Choroid plexus epithelial cell (primary cell): ENCODE measurements around the gene FAXDC2.

Source experiments
- DNase-seq: peaks from one replicate; pipeline ENCODE4 v3.0.0-alpha.2; 2010; ENCODE audit warnings: low read depth
- H3K4me3 ChIP-seq: 2 replicates; pipeline ENCODE4 v1.5.1; 2011; ENCODE audit warnings: low read depth, mild to moderate bottlenecking, control low read depth, low read length, moderate library complexity
- TF ChIP-seq, protein P1 (sequence below): conservative IDR thresholded peaks from 2 replicates; pipeline ENCODE4 v1.5.1; 2011; ENCODE audit warnings: low read depth, mild to moderate bottlenecking, control low read depth, inconsistent platforms, low read length, moderate library complexity

FAXDC2 gene, protein sequence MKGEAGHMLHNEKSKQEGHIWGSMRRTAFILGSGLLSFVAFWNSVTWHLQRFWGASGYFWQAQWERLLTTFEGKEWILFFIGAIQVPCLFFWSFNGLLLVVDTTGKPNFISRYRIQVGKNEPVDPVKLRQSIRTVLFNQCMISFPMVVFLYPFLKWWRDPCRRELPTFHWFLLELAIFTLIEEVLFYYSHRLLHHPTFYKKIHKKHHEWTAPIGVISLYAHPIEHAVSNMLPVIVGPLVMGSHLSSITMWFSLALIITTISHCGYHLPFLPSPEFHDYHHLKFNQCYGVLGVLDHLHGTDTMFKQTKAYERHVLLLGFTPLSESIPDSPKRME

DNA sequence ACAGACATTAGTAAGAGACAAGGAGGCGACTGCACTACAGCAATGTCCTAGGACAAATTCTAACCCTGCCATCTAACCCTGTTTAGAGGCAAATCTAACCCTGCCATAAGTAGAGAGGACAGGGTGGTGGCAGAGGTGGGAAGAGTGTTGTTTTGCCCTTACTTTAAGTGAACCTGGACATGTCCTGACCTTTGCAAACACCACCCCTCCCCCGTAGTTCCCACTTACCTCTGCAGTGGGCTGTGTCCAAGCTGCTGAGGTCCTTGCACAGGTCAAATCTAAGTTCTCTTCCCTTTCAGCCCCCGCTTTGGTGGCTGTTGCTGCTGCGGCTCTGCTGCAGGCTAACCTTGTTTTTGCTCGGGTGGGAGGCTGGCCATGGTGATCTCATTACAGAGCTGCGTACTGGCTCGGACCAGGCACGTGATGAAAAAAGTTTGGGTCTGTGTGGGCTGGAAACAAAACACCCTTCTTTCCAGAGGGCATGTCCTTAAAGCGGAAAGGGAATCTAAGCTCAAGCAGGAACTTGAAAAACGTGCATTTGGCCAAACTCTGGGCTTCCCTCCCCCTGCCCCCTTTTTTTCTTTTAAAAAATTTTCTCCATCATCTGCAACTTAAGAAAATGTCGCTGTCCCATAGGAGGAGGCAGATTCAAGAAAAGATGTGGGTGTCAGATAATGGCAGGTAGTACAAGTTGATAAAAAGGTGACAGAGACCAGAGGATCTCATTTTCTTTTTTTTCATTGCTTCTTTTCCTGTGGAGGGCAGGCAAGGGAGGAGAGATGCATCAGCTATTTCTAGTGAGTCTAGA, at the start of gene FAXDC2:
Gene FAXDC2, minus strand, starts transcription at position 349 of the 808 bp plus-strand sequence. CDS start 12,425 bp downstream, outside the sequence.
- H3K4me3 ChIP-seq = peak within 1 kb of the TSS; percentile 90
- DNase-seq = peak; percentile 92
- TF ChIP-seq, protein P1, sequence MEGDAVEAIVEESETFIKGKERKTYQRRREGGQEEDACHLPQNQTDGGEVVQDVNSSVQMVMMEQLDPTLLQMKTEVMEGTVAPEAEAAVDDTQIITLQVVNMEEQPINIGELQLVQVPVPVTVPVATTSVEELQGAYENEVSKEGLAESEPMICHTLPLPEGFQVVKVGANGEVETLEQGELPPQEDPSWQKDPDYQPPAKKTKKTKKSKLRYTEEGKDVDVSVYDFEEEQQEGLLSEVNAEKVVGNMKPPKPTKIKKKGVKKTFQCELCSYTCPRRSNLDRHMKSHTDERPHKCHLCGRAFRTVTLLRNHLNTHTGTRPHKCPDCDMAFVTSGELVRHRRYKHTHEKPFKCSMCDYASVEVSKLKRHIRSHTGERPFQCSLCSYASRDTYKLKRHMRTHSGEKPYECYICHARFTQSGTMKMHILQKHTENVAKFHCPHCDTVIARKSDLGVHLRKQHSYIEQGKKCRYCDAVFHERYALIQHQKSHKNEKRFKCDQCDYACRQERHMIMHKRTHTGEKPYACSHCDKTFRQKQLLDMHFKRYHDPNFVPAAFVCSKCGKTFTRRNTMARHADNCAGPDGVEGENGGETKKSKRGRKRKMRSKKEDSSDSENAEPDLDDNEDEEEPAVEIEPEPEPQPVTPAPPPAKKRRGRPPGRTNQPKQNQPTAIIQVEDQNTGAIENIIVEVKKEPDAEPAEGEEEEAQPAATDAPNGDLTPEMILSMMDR = no peak

DNA sequence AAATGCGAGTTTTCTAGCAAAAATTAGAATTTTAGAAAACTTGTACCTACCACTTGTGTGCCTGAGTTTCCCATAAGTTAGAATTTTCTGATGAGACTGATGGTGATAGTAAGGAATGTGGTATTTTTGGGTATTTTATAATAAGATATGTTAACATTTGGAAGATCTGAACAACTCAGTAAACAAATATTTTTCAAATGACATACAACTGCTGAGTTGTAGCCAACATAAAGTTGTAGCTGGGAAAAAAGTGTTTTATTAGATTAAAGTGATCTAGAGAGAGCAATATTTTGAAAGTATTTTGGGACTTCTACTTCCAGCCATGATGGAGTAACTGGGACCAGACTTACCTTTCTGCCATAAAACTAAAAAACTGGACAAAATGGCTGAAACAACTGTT, 49.7 kb upstream of the FAXDC2 start:
- TF ChIP-seq, protein P1 = no peak
- no peak overlapping the region for H3K4me3 ChIP-seq
- DNase-seq = no peak

DNA sequence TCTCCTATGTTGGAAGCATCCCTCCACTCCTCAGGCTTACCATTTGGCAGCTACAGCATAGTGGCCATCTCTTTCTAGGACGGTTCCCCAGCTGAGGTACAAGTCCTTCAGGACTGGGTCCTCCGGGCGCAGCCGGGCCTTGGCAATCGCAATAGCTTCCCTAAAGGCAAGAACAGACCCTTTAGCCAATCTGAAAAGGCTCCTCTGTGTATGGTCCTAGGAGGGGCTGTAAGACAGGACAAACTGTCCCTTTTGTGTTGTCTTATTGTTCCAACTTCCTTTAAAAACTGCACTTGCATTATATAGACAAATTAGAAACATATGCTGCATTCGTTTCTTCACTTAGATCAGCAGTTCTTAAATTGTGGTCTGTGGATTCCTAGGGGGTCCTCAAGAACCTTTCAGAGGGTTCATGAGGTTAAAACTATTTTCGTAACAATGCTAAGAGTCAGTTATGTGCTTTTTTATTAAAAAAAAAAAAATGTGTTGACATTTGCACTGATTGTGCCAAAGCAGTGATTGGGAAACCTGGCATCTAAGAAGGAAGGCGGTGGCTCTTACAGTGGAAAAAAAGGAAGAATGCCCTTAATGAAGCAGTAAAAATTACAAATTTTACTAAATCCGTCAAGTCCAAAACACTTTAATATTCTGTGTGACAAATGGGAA, 48.9 kb upstream of the FAXDC2 start:
- TF ChIP-seq, protein P1 = no peak
- DNase-seq = peak; percentile 22
- no peak overlapping the region for H3K4me3 ChIP-seq

DNA sequence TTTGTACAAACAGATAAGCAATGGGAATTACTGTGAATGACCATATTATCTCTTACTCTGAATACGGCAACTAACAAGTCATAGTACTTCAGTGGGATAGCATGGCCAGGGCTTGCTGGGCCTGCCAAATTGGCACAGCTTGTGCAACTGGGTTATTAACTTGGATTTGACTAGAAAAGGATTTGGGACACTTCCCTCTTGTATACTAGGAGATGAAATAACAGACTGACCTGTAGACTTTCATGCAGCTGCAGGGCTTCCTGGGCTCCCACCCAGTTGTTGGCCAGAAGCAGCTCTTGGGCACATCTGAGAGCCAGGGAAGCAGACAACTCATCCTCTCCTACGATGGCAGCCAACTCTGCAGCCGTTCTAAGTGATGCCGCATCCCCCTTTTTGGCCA, 47.8 kb upstream of the FAXDC2 start:
- no peak overlapping the region for H3K4me3 ChIP-seq
- DNase-seq = no peak
- TF ChIP-seq, protein P1 = no peak

- no peak for DNase-seq
- TF ChIP-seq, protein P1 = no peak
- no peak overlapping the region for H3K4me3 ChIP-seq
Observed at GRCh38 chr5:154896562-154897165, 46.3 kb upstream of the FAXDC2 start.

- no peak for DNase-seq
- TF ChIP-seq, protein P1 = no peak
- H3K4me3 ChIP-seq = no peak overlapping the region
Observed at GRCh38 chr5:154895606-154896561, 45.5 kb upstream of the FAXDC2 start.
